GM19328 (cell line): ENCODE results near the gene KIF22.
"Not testable (repeated sequence)": the region's sequence is repeated elsewhere in the genome, so short reads cannot be mapped to it uniquely, and the experiment has no call there.

Source experiments
- ATAC-seq: cut with Tn5 transposase; IDR thresholded peaks from one replicate; pipeline ENCODE4 v1.9.1; 2021; ENCODE audit warnings: mild to moderate bottlenecking, moderate library complexity; ENCODE audit not compliant: unreplicated experiment

Gene KIF22

DNA sequence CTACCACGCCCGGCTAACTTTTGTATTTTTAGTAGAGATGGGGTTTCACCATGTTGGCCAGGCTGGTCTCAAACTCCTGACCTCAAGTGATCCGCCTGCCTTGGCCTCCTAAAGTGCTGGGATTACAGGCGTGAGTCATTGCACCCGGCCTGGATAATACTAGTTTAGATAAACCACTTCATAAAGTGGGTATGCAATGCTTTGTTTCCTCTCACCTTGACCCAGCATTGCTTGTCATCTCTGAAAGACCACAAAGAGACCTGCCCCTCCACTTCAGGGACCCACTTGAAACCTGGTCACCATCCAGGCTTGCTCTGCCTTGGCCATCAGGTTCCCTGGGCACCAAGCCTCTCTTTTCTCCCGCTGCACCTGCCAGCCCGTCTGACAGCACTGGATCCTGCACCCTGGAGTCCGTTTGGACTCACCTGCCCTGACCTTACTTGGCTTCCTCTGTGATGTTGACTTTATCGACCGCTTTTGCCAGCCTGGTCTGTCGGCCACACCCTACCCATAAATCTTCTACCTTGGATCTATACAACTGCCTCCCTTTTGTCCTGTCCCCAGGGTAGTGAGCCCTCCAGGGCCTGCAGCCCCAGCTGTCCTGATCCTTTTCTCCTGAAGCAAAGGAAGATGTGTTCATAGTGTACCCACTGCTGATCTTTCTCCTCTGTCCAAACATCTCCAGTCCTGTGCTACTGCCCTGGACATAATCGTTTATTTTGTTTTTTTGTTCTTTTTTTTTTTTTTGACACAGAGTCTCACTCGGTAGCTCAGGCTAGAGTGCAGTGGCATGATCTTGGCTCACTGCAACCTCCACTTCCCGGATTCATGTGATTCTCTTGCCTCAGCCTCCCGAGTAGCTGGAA, 25.2 kb upstream of the KIF22 start:
- ATAC-seq = no peak

DNA sequence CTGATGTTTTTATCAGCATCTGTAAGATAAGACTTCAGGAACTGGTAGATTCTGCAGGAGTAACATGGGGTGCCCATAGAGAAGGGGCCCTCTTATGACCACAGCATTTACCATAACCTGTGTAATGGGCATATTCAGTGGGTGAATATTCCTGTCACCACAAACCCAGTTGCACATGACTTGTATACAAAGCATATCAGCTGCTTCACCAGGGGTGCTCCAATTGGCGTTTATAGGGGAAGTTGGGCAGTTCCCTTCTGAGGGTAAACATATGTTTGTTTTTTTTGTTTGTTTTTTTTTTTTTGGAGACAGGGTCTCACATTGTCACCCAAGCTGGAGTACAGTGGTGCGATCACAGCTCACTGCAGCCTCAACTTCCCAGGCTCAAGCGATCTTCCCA, 24.0 kb upstream of the KIF22 start:
- ATAC-seq = no peak

- no peak for ATAC-seq
These were observed 23.5 kb upstream of the KIF22 start for GRCh38 chr16:29767062-29767461.

- ATAC-seq = no peak
These were observed 21.0 kb upstream of the KIF22 start for GRCh38 chr16:29769507-29769906.

GRCh38 chr16:29770250-29770929, 20.2 kb upstream of the KIF22 start:
- no peak for ATAC-seq

GRCh38 chr16:29772330-29772729, 18.2 kb upstream of the KIF22 start:
- not testable (repeated sequence) for ATAC-seq

DNA sequence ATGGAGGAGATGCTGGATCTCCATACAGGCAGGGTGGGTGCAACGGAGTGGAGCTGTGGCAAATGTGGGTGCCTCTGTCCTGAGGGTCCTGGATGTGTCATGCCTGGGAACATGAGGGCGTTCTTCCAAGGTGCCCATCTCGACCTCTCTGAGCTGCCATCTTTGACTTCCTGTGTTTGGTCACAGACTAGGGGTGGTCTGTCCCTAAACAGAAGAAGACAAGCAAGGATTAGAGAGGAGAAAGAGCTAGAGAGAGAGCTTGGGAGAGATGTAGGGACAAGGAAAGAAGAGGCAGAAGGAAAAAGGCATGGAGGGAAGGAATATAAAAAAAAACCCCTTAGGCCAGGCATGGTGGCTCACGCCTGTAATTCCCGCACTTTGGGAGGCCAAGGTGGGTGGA, 15.8 kb upstream of the KIF22 start:
- no peak for ATAC-seq

DNA sequence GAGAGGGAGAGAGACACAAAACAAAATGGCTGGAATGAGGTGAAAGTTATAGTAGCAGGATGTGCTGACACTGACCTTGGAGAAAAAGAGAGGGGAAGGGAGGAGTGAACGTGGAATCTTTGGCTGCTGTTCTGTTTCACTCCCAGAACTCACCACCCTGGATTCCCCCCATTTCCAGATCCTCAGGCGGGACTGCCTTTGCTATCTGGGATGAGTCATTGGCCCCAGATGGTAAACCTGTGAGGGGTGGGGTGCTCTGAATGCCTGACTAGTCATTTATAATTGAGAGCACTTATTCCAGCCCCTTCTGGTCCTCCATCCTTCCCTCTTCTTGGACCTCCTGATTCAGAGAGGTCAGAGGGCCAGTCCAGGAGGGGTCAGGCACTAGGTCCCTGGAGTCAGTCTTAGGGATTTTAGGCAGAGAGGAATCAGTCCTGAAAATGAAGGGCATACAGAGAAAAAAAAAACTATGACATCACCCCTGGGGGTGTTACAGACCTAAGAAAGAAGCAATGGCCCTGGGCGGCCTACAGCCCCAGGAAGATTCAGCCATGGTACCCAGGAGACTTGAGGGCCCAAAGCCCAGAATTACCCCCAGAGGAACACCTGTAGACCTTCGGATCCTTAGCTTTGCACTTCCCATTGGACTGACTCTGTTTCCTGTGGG, 14.7 kb upstream of the KIF22 start:
- ATAC-seq = no peak

- no peak for ATAC-seq
These were observed 12.8 kb upstream of the KIF22 start, which contains the start of gene ZG16 for GRCh38 chr16:29777576-29778350. TSS of gene ZG16 (plus strand) at chr16:29778256. CDS start at chr16:29779267, 1,011 bp downstream.

DNA sequence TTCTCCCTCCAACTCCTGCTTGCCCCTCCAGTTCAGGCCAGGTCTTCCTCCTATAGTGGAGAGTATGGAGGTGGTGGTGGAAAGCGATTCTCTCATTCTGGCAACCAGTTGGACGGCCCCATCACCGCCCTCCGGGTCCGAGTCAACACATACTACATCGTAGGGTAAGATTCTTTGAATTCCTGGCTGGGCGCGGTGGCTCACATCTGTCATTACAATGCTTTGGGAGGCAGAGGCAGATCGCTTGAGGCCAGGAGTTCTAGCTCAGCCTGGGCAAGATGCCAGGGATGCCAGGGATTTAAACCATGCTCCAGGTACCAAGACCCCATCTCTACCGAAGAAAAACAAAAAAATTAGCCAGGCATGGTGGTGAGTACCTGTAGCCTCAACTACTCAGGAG, 11.1 kb upstream of the KIF22 start:
- no peak for ATAC-seq

GRCh38 chr16:29783094-29783953, 7.2 kb upstream of the KIF22 start:
- ATAC-seq = not testable (repeated sequence)

DNA sequence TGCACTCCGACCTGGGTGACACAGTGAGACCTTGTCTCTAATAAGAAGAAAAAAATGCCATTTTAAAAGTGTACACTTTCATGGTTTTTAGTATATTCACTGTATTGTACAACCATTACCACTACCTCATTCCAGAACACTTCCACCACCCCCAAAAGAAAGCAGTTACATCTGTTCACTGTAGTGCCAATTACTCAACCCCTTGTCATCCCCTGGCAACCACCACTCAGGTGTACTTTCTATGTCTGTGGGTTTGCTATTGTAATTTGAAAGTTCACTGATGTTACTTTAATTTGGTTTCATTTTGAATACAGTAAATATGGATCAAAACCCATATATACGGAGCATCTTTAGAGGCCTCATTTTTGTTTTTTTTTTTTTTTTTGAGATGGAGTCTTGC, 6.4 kb upstream of the KIF22 start:
- no peak for ATAC-seq

- ATAC-seq = no peak
These were observed 5.5 kb upstream of the KIF22 start for GRCh38 chr16:29784901-29785500.

DNA sequence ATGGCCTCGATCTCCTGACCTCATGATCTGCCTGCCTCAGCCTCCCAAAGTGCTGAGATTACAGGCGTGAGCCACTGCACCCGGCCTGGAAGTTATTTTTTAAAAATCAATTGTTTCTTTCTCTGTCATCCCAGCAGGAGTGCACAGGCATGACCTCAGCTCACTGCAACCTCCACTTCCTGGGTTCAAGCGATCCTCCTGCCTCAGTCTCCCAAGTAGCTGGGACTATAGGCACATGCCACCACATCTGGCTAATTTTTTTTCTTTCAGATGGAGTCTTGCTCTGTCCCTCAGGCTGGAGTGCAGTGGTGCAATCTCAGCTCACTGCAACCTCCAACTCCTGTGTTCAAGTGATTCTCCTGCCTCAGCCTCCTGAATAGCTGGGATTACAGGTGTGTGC, 3.4 kb upstream of the KIF22 start:
- not testable (repeated sequence) for ATAC-seq

GRCh38 chr16:29789775-29790182, 772 bp upstream of the KIF22 start:
- no peak for ATAC-seq

- no peak for ATAC-seq
These were observed 646 bp downstream of the KIF22 start for GRCh38 chr16:29790949-29791844.

GRCh38 chr16:29791845-29792807, 1.6 kb downstream of the KIF22 start:
- no peak for ATAC-seq
